Mucosa of descending colon (tissue), 3 donors: Measurements from ENCODE around the gene SPG7. TPM values are rescaled to one million over a fixed set of nuclear protein-coding genes. Genes with fewer than 3 reads are reported as not detected.

ENCODE experiments used
- ATAC-seq: fragments of 200-7000 bp; cut with Tn5 transposase; one replicate; pipeline ENCODE4 v1.9.1; 2020; ENCODE audit warnings: mild to moderate bottlenecking, moderate library complexity
- DNase-seq, 3 donors: peaks; one replicate each; pipeline ENCODE4 v3.0.0-alpha.2; 2020
- H3K36me3 ChIP-seq: fragments of 200-600 bp; one replicate; pipeline ENCODE4 v1.8.0; 2021; ENCODE audit warnings: low read depth, mild to moderate bottlenecking
- H3K4me1 ChIP-seq: fragments of 200-600 bp; one replicate; pipeline ENCODE4 v1.8.0; 2021; ENCODE audit warnings: low read depth, mild to moderate bottlenecking
- H3K4me3 ChIP-seq: fragments of 200-600 bp; one replicate; pipeline ENCODE4 v1.8.0; 2021; ENCODE audit warnings: mild to moderate bottlenecking
- H3K9me3 ChIP-seq: fragments of 200-600 bp; one replicate; pipeline ENCODE4 v1.8.0; 2021; ENCODE audit warnings: mild to moderate bottlenecking
- CTCF ChIP-seq: fragments of 200-600 bp; IDR thresholded peaks from one replicate; pipeline ENCODE4 v1.8.0; 2022; ENCODE audit warnings: antibody characterized with exemption, mild to moderate bottlenecking
- intact Hi-C, 2 donors: fragments of 100-400 bp; cut with DNase I in 1 of 2; cut with micrococcal nuclease in 1 of 2; formaldehyde crosslinking; loops; one replicate each; pipeline versions ENCODE4 v1.11.0 to v1.11.1; 2022; cut with DNase I, micrococcal nuclease
- total RNA-seq, 3 donors: library from RNA; stranded (reverse); fragmentation: NEBNext Ultra II Directional in 2 of 3; extraction: Animal tissue kit (Norgen Biotek cat#: 25700) in 2 of 3; gene quantifications; one replicate each; pipeline versions ENCODE4 v1.2.1 to v1.2.4, GENCODE V29; 2021 to 2023
- donor health status: DM: no; HTN: no; CAD: no; lungs with moderate emphysema.
- donor health status: DM: no; HTN: no; CAD: no.
- donor health status: DM: no; HTN: yes; CAD: no.

The SPG7 gene
- total RNA-seq, 3 donors from 2014 or later: 112 to 137 (median 121) TPM

- ATAC-seq: no peak
- H3K9me3 ChIP-seq: peaks cover 2% of the 10 kb centered on the region
- peaks cover 4% of the 10 kb centered on the region for H3K36me3 ChIP-seq
- peaks cover 16% of the 10 kb centered on the region for H3K4me1 ChIP-seq
- intact Hi-C loops: no loop called here
- H3K4me3 ChIP-seq: no peak overlapping the region
- TF ChIP-seq CTCF: no peak
- no peak for DNase-seq
Observed at GRCh38 chr16:89491974-89492687, 16.1 kb upstream of the SPG7 start.

- no peak for TF ChIP-seq CTCF
- ATAC-seq: no peak
- H3K36me3 ChIP-seq: peaks cover 4% of the 10 kb centered on the region
- H3K9me3 ChIP-seq: peaks cover 2% of the 10 kb centered on the region
- no peak for DNase-seq
- H3K4me1 ChIP-seq: peaks cover 21% of the 10 kb centered on the region
- intact Hi-C loops: no loop called here
- H3K4me3 ChIP-seq: no peak overlapping the region
Observed at GRCh38 chr16:89493776-89494175, 14.4 kb upstream of the SPG7 start.

GRCh38 chr16:89495121-89495520, 13.1 kb upstream of the SPG7 start:
- H3K9me3 ChIP-seq: peaks cover 2% of the 10 kb centered on the region
- H3K4me3 ChIP-seq: no peak overlapping the region
- no peak for TF ChIP-seq CTCF
- H3K36me3 ChIP-seq: peaks cover 4% of the 10 kb centered on the region
- no peak for ATAC-seq
- intact Hi-C loops: no loop called here
- peaks cover 26% of the 10 kb centered on the region for H3K4me1 ChIP-seq
- no peak for DNase-seq

- no peak for TF ChIP-seq CTCF
- intact Hi-C loops: no loop called here
- H3K9me3 ChIP-seq: no peaks in the 10 kb centered on the region
- ATAC-seq (peak; percentile 34), DNase-seq (peak in 1 of 3 donors; percentile 37)
- no peak overlapping the region for H3K4me3 ChIP-seq
- H3K4me1 ChIP-seq: peaks cover 26% of the 10 kb centered on the region
- H3K36me3 ChIP-seq: no peaks in the 10 kb centered on the region
Observed at GRCh38 chr16:89498839-89499238, 9.4 kb upstream of the SPG7 start.

DNA sequence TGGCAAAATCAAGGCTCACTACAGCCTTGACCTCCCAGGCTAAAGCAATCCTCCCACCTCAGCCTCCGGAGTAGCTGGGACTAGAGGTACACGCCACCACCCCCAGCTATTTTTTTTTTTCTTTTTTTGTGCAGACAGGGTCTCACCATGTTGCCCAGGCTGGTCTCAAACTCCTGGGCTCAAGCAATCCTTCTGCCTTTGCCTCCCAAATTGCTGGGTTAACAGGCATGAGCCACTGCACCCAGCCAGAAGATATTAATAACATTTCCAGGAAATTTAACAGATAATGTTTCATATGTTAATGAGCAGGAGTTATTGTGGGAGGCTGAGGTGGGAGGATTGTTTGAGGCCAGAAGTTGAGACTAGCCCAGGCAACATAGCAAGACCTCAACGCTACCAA, 8.4 kb upstream of the SPG7 start:
- Histone ChIP-seq H3K36me3 (no peaks in the 10 kb centered on the region), H3K9me3 (no peaks in the 10 kb centered on the region), H3K4me1 (peaks cover 30% of the 10 kb centered on the region), H3K4me3 (no peak overlapping the region)
- intact Hi-C loops: no loop called here
- no peak for ATAC-seq
- DNase-seq: no peak
- TF ChIP-seq CTCF: no peak
